HEK293 (cell line): ENCODE results near the gene PRRT2.
"Not testable (repeated sequence)": the region's sequence is repeated elsewhere in the genome, so short reads cannot be mapped to it uniquely, and the experiment has no call there.

Experiments
- CTCF ChIA-PET: fragments of 350-600 bp; formaldehyde crosslinking; extraction: SDS; loops from one replicate; lab custom pipeline; 2021; ENCODE audit warnings: antibody characterized with exemption; lab: Yijun Ruan, JAX
- POLR2A ChIA-PET: fragments of 300-600 bp; formaldehyde crosslinking; extraction: SDS; loops from one replicate; lab custom pipeline; 2020; ENCODE audit warnings: antibody characterized with exemption, inconsistent platforms; lab: Yijun Ruan, JAX
- H3K27ac ChIP-seq: fragments of 200-500 bp; sonication (Bioruptor generic); 2 replicates; pipeline ENCODE4 v1.5.1; 2014; ENCODE audit warnings: low read depth, low read length, control low read depth, inconsistent platforms; ENCODE audit errors: extremely low read depth
- H3K36me3 ChIP-seq, 2 experiments: fragments of 200-500 bp in 1 of 2; sonication (Bioruptor generic) in 1 of 2; 1 replicate in 1 of 2; 2 replicates in 1 of 2; pipeline ENCODE4 v1.5.1; 2014 to 2017; ENCODE audit warnings: inconsistent platforms in 2 of 2, low read length in 2 of 2; ENCODE audit not compliant: control insufficient read depth in 2 of 2, insufficient read depth in 1 of 2
- H3K4me1 ChIP-seq: fragments of 200-500 bp; sonication (Bioruptor generic); 2 replicates; pipeline ENCODE4 v1.5.1; 2014; ENCODE audit warnings: mild to moderate bottlenecking, low read length, inconsistent platforms; ENCODE audit not compliant: control insufficient read depth, insufficient read depth
- H3K4me3 ChIP-seq: 2 replicates; pipeline ENCODE4 v1.5.1; 2011; ENCODE audit warnings: low read depth, mild to moderate bottlenecking, control low read depth, low read length, moderate library complexity
- H3K9me3 ChIP-seq: fragments of 200-500 bp; sonication (Bioruptor generic); 2 replicates; pipeline ENCODE4 v1.5.1; 2014; ENCODE audit warnings: low read depth, low read length, inconsistent platforms; ENCODE audit not compliant: control insufficient read depth, insufficient read depth
- ATF2 ChIP-seq: fragments of 450-650 bp; formaldehyde crosslinking; IDR thresholded peaks from 2 replicates; pipeline ENCODE4 v1.5.1; 2016; ENCODE audit warnings: missing biosample characterization, missing genetic modification characterization, low read depth
- GLIS1 ChIP-seq: fragments of 450-650 bp; formaldehyde crosslinking; IDR thresholded peaks from 2 replicates; pipeline ENCODE4 v1.5.1; 2016; ENCODE audit warnings: missing biosample characterization, missing genetic modification characterization
- IKZF3 ChIP-seq: fragments of 450-650 bp; IDR thresholded peaks from 2 replicates; pipeline ENCODE4 v1.5.0; 2018; ENCODE audit warnings: missing biosample characterization, mild to moderate bottlenecking, missing genetic modification characterization, moderate library complexity
- MYNN ChIP-seq: fragments of 450-650 bp; formaldehyde crosslinking; IDR thresholded peaks from 2 replicates; pipeline ENCODE4 v1.5.1; 2016; ENCODE audit warnings: missing biosample characterization, missing genetic modification characterization, borderline replicate concordance
- PRDM1 ChIP-seq: fragments of 450-650 bp; formaldehyde crosslinking; IDR thresholded peaks from 2 replicates; pipeline ENCODE4; 2016; ENCODE audit warnings: missing biosample characterization, missing genetic modification characterization
- YY1 ChIP-seq: fragments of 450-650 bp; formaldehyde crosslinking; IDR thresholded peaks from 2 replicates; pipeline ENCODE4 v1.5.1; 2018; ENCODE audit warnings: missing biosample characterization, missing genetic modification characterization
- YY2 ChIP-seq: fragments of 450-650 bp; formaldehyde crosslinking; IDR thresholded peaks from 2 replicates; pipeline ENCODE4 v1.5.1; 2016; ENCODE audit warnings: missing biosample characterization, missing genetic modification characterization
- ZBTB26 ChIP-seq: fragments of 450-650 bp; formaldehyde crosslinking; optimal IDR thresholded peaks from 2 replicates; pipeline ENCODE3; 2016; ENCODE audit warnings: missing biosample characterization, mild to moderate bottlenecking, missing genetic modification characterization
- ZBTB44 ChIP-seq: fragments of 450-650 bp; IDR thresholded peaks from 2 replicates; pipeline ENCODE4 v1.5.1; 2018; ENCODE audit warnings: missing biosample characterization, mild to moderate bottlenecking, missing genetic modification characterization
- ZEB2 ChIP-seq: fragments of 450-650 bp; formaldehyde crosslinking; IDR thresholded peaks from 2 replicates; pipeline ENCODE4 v1.5.1; 2016; ENCODE audit warnings: missing biosample characterization, missing genetic modification characterization
- ZNF175 ChIP-seq: fragments of 450-650 bp; formaldehyde crosslinking; IDR thresholded peaks from 2 replicates; pipeline ENCODE4 v1.5.1; 2016; ENCODE audit warnings: missing biosample characterization, missing genetic modification characterization
- ZNF24 ChIP-seq: fragments of 450-650 bp; formaldehyde crosslinking; IDR thresholded peaks from 2 replicates; pipeline ENCODE4 v1.5.1; 2016; ENCODE audit warnings: missing biosample characterization, missing genetic modification characterization
- ZNF561 ChIP-seq: fragments of 450-650 bp; IDR thresholded peaks from 2 replicates; pipeline ENCODE4 v1.5.1; 2018; ENCODE audit warnings: missing biosample characterization, missing genetic modification characterization, borderline replicate concordance
- ZNF600 ChIP-seq: fragments of 450-650 bp; formaldehyde crosslinking; IDR thresholded peaks from 2 replicates; pipeline ENCODE4 v1.5.1; 2016; ENCODE audit warnings: missing biosample characterization, missing genetic modification characterization
- ZNF747 ChIP-seq: fragments of 450-650 bp; formaldehyde crosslinking; IDR thresholded peaks from 2 replicates; pipeline ENCODE4 v1.5.1; 2016; ENCODE audit warnings: missing biosample characterization, missing genetic modification characterization

PRRT2 gene

GRCh38 chr16:29779474-29779873, 32.5 kb upstream of the PRRT2 start:
- CTCF ChIA-PET = interaction anchor here (1.5 kb wide), 1 partner anchor 69 kb away, joined by 6 read pairs; no protein-coding TSS in a partner anchor
- no peak overlapping the region for H3K4me3 ChIP-seq
- POLR2A ChIA-PET = interaction anchor here (0.8 kb wide), 1 partner anchor 11 kb away, joined by 3 read pairs; the partner anchor contains the start of gene KIF22

GRCh38 chr16:29783094-29783953, 28.7 kb upstream of the PRRT2 start:
- H3K9me3 ChIP-seq, POLR2A ChIA-PET, H3K4me3 ChIP-seq, H3K27ac ChIP-seq, H3K36me3 ChIP-seq, H3K4me1 ChIP-seq, CTCF ChIA-PET: not testable (repeated sequence)
- 0 out of 2 replicates have a peak, but pooled peaks have one; percentile 24 for TF ChIP-seq IKZF3 (tag by site-specific recombination)
- peak; percentile 32; the same call in 1 of the 2 replicates for TF ChIP-seq YY1 (tag by site-specific recombination)

More at GRCh38 chr16:29779474-29779873, 32.5 kb upstream of the PRRT2 start:
- no peaks in the 10 kb centered on the region for H3K36me3 ChIP-seq
- no peaks in the 10 kb centered on the region for H3K9me3 ChIP-seq
- no peak overlapping the region for H3K27ac ChIP-seq
- peaks cover 4% of the 10 kb centered on the region; the same call in 1 of the 2 replicates for H3K4me1 ChIP-seq
- no peak for TF ChIP-seq GLIS1

GRCh38 chr16:29784157-29784556, 27.8 kb upstream of the PRRT2 start:
- ChIA-PET CTCF (no interaction called here), POLR2A (no interaction called here)
- Histone ChIP-seq H3K9me3 (no peaks in the 10 kb centered on the region), H3K27ac (no peak overlapping the region), H3K36me3 (no peaks in the 10 kb centered on the region), H3K4me1 (peaks cover 4% of the 10 kb centered on the region; the same call in 1 of the 2 replicates), H3K4me3 (no peak overlapping the region)
- TF ChIP-seq GLIS1 (no peak), MYNN (tag by site-specific recombination) (no peak), ATF2 (tag by site-specific recombination) (no peak), ZNF600 (tag by site-specific recombination) (peak; percentile 47; the same call in 1 of the 2 replicates), ZNF747 (tag by site-specific recombination) (no peak), PRDM1 (tag by site-specific recombination) (0 out of 2 replicates have a peak, but pooled peaks have one; percentile 14), ZBTB44 (tag by site-specific recombination) (no peak), ZNF175 (tag by site-specific recombination) (no peak), YY2 (tag by site-specific recombination) (no peak), ZNF24 (tag by site-specific recombination) (no peak), ZNF561 (no peak), YY1 (tag by site-specific recombination) (no peak), ZEB2 (tag by site-specific recombination) (no peak), ZBTB26 (tag by site-specific recombination) (no peak)
